ENCODE data around the gene LINGO1.

The LINGO1 gene

DNA sequence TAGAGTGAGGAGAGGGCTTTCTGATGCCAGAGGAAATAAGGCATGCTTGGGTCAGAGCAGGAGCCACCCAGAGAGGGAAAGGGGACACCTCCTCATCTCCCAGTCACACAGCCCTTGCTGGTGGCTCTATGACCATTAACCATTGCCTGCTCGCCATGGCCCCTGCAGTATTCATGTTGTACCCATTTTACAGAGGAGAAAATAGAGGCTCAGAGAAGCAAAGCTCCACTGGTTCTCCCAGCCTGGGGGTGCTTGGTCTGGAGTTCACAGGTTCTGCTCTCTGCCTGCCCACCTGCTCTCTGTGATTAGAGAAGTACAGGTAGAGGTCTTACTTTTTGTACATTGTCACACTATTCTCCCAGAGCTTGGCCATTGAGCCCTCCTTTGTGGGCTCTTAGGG, 56.2 kb downstream of the LINGO1 start:
- H3K4me3 Mint-ChIP-seq: no peak overlapping the region
- no peak for DNase-seq (ENCODE audit: low spot score)

DNA sequence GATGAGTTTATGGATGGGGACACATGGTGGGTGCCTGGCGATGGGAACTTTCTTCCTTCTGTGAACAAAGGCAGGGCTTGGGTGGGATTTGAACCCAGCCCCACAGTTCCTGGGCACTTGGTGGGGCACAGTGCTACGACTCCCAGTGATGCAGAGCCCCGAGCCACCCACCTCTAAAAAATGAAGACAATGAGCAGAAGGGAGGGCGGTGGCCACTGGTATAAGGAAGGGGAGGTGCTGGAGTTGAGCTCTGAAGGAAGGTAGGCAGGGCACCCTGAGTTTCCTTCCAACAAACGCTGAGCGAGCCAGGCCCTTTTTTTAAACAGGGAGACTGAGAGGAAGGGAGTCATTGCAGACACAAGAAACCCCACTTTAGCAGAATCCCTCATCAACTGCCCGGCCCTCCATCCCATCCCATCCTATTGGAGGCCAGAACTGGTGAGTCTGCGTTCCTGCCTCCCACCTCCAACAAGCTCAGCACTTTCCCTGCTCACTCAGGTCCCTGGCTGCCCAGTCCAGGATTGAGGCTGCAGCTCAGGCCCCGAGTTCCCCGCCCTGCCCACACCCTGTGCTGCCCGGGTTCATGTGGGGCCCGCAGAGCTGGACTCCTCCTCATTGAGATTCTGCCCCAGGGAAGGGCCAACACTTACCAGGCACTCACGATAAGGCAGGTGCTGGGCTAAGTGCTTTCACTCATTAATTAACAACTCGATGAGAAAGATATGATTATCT, 57.3 kb downstream of the LINGO1 start:
- no peak overlapping the region for H3K4me3 Mint-ChIP-seq
- H3K36me3 Mint-ChIP-seq (ENCODE audit: low read depth): no peaks in the 10 kb centered on the region
- H3K27me3 Mint-ChIP-seq (ENCODE audit: low read depth): no peaks in the 10 kb centered on the region
- no peak for DNase-seq (ENCODE audit: low spot score)
- no peaks in the 10 kb centered on the region for H3K9me3 Mint-ChIP-seq
- H3K4me1 Mint-ChIP-seq (ENCODE audit: low read depth): no peaks in the 10 kb centered on the region
- H3K27ac Mint-ChIP-seq: no peak overlapping the region

More for the DNA sequence above, 56.2 kb downstream of the LINGO1 start:
- Mint-ChIP-seq H3K27me3 (ENCODE audit: low read depth) (no peaks in the 10 kb centered on the region), H3K27ac (no peak overlapping the region), H3K4me1 (ENCODE audit: low read depth) (no peaks in the 10 kb centered on the region), H3K36me3 (ENCODE audit: low read depth) (no peaks in the 10 kb centered on the region), H3K9me3 (no peaks in the 10 kb centered on the region)

GRCh38 chr15:77574521-77575202, 58.0 kb downstream of the LINGO1 start:
- no peak for DNase-seq (ENCODE audit: low spot score)
- Mint-ChIP-seq H3K27me3 (ENCODE audit: low read depth) (no peaks in the 10 kb centered on the region), H3K4me3 (no peak overlapping the region), H3K9me3 (no peaks in the 10 kb centered on the region), H3K36me3 (ENCODE audit: low read depth) (no peaks in the 10 kb centered on the region), H3K4me1 (ENCODE audit: low read depth) (no peaks in the 10 kb centered on the region), H3K27ac (no peak overlapping the region)

GRCh38 chr15:77573802-77574201, 58.9 kb downstream of the LINGO1 start:
- H3K27ac Mint-ChIP-seq: no peak overlapping the region
- H3K4me3 Mint-ChIP-seq: no peak overlapping the region
- DNase-seq (ENCODE audit: low spot score): no peak
- no peaks in the 10 kb centered on the region for H3K36me3 Mint-ChIP-seq (ENCODE audit: low read depth)
- H3K4me1 Mint-ChIP-seq (ENCODE audit: low read depth): no peaks in the 10 kb centered on the region
- H3K27me3 Mint-ChIP-seq (ENCODE audit: low read depth): no peaks in the 10 kb centered on the region
- H3K9me3 Mint-ChIP-seq: no peaks in the 10 kb centered on the region

DNA sequence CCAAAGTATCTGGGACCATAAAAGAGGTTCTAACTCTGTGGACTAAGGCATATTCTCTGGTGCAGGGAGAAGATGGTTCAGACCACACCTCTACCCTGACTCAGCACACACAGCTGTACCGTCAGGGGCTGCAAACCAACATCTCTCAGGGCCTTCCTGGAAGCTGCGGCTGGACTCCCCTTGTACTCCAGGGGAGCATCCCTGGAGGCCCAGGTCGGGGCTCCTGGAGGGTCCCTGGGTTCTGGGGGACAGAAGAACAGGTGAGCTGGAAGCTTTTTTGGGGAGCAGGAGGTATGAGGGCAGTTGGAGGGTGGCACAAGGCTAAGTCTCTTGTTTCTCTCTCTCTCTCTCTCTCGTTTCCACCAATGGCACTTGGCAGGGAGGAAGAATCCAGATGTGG, 60.5 kb downstream of the LINGO1 start:
- H3K36me3 Mint-ChIP-seq (ENCODE audit: low read depth): no peaks in the 10 kb centered on the region
- no peak overlapping the region for H3K27ac Mint-ChIP-seq
- no peak for DNase-seq (ENCODE audit: low spot score)
- no peaks in the 10 kb centered on the region for H3K4me1 Mint-ChIP-seq (ENCODE audit: low read depth)
- H3K27me3 Mint-ChIP-seq (ENCODE audit: low read depth): no peaks in the 10 kb centered on the region
- no peak overlapping the region for H3K4me3 Mint-ChIP-seq
- H3K9me3 Mint-ChIP-seq: no peaks in the 10 kb centered on the region

- no peak overlapping the region for H3K4me3 Mint-ChIP-seq
- H3K27me3 Mint-ChIP-seq (ENCODE audit: low read depth): no peaks in the 10 kb centered on the region
- H3K4me1 Mint-ChIP-seq (ENCODE audit: low read depth): no peaks in the 10 kb centered on the region
- H3K27ac Mint-ChIP-seq: no peak overlapping the region
- H3K9me3 Mint-ChIP-seq: no peaks in the 10 kb centered on the region
- H3K36me3 Mint-ChIP-seq (ENCODE audit: low read depth): no peaks in the 10 kb centered on the region
- no peak for DNase-seq (ENCODE audit: low spot score)
Measured at GRCh38 chr15:77571741-77572140, 61.0 kb downstream of the LINGO1 start.

DNA sequence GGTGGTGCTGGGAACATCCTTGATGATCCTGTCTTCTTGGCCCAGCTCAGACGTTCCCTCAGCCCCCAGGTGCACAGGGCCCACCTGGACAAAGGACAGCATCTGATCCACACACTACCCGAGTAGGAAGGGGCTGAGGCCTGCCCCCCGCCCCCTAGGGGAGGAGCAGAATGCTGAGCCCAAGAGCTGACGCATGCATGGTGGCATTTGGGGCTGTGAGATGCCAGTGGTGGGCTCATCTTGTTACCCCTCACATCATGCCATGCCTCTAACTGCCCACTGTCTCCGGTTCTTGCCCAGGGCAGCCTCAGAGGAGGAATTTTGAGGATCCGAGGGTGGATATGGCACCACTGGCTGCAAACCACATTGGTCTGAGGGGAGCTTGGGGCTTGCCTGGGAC, 61.5 kb downstream of the LINGO1 start:
- H3K27me3 Mint-ChIP-seq (ENCODE audit: low read depth): no peaks in the 10 kb centered on the region
- no peak overlapping the region for H3K4me3 Mint-ChIP-seq
- H3K27ac Mint-ChIP-seq: no peak overlapping the region
- DNase-seq (ENCODE audit: low spot score): no peak
- no peaks in the 10 kb centered on the region for H3K9me3 Mint-ChIP-seq
- no peaks in the 10 kb centered on the region for H3K36me3 Mint-ChIP-seq (ENCODE audit: low read depth)
- no peaks in the 10 kb centered on the region for H3K4me1 Mint-ChIP-seq (ENCODE audit: low read depth)

DNA sequence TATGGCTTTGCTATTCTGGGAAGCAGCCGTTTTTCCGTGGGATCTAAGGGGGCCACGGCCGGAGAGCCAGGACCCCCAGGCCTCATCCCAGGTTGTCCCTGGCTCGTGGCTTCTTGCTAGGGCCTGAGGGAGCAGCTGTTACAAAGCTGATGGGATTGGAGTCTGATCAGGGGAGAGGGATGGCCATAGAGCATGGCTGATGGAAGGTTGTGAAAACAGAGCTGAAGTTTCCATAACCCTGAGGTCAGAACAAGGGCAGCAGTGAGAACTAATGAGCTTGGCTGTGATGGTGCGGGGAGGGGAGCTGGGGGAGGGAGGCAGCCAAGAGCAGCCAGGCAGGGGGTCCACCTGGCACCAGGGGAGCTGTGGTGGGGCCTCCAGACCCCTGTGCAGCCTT, 63.0 kb downstream of the LINGO1 start:
- Mint-ChIP-seq H3K36me3 (ENCODE audit: low read depth) (no peaks in the 10 kb centered on the region), H3K4me3 (no peak overlapping the region), H3K27me3 (ENCODE audit: low read depth) (no peaks in the 10 kb centered on the region), H3K9me3 (no peaks in the 10 kb centered on the region), H3K27ac (no peak overlapping the region), H3K4me1 (ENCODE audit: low read depth) (no peaks in the 10 kb centered on the region)
- no peak for DNase-seq (ENCODE audit: low spot score)

DNA sequence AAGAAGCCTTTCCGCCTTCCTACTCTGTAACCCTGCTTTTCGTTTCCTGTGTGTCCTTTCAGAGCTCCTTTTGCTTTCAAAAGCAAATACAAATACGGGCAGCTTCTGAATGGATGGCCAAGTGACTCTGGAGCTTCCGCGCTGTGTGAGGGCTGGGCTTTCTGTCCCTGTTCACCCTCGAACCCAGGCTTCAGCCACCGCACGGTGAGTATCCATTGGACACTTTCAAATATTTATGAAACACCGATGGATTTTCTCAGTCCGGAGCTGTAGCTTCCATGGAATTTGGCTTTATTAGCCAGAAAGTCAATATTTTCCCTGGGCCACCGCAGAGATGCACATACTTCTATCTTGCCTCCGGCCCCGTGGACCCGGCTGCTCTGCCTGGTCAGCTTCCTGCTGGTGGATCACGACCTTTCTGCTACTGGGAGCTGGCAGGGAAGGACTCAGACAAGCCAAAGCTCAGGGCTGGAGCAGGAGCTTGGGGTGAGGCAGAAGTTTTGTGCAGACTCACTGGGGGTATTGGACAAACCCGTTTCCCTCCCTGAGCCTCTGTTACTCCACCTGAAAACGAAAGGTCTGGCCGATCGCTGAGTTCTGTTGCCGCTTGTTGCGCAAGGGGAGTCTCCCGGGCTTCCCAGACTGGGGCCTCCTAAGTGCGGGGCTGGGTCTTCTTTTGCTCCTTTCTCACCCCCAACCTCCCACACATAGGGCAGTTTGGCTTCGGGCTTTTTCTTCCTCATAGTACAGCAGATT, 63.6 kb downstream of the LINGO1 start:
- no peak overlapping the region for H3K27ac Mint-ChIP-seq
- no peak for DNase-seq (ENCODE audit: low spot score)
- no peaks in the 10 kb centered on the region for H3K36me3 Mint-ChIP-seq (ENCODE audit: low read depth)
- H3K27me3 Mint-ChIP-seq (ENCODE audit: low read depth): no peaks in the 10 kb centered on the region
- H3K4me1 Mint-ChIP-seq (ENCODE audit: low read depth): no peaks in the 10 kb centered on the region
- H3K9me3 Mint-ChIP-seq: no peaks in the 10 kb centered on the region
- H3K4me3 Mint-ChIP-seq: no peak overlapping the region

- Mint-ChIP-seq H3K36me3 (ENCODE audit: low read depth) (no peaks in the 10 kb centered on the region), H3K27me3 (ENCODE audit: low read depth) (peaks cover 3% of the 10 kb centered on the region), H3K4me3 (no peak overlapping the region), H3K4me1 (ENCODE audit: low read depth) (no peaks in the 10 kb centered on the region), H3K9me3 (no peaks in the 10 kb centered on the region), H3K27ac (no peak overlapping the region)
- DNase-seq (ENCODE audit: low spot score): no peak
Measured at GRCh38 chr15:77568014-77568972, 64.4 kb downstream of the LINGO1 start.

DNA sequence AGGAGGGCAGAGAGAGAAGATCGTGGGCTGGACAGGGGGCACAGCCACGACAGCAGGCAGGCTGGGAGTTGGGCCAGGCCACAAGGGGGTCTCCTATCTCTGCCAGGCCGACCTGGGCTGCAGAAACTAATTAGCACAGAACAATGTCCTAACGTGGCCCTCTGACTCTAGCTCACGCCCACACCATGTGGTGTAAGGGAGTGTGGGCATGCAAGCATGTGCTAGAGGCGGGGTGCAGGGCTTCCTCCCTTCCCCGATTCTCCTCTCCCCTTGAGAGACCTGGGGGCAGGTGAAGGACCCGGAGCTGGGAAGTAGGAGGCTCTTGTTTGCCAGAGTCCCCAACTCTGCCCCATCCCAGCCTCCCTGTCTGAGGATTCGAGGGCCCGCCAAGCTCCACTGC, 65.5 kb downstream of the LINGO1 start:
- H3K9me3 Mint-ChIP-seq: no peaks in the 10 kb centered on the region
- H3K36me3 Mint-ChIP-seq (ENCODE audit: low read depth): no peaks in the 10 kb centered on the region
- peaks cover 3% of the 10 kb centered on the region for H3K27me3 Mint-ChIP-seq (ENCODE audit: low read depth)
- H3K4me1 Mint-ChIP-seq (ENCODE audit: low read depth): no peaks in the 10 kb centered on the region
- H3K27ac Mint-ChIP-seq: no peak overlapping the region
- DNase-seq (ENCODE audit: low spot score): no peak
- H3K4me3 Mint-ChIP-seq: no peak overlapping the region

GRCh38 chr15:77566092-77566491, 66.6 kb downstream of the LINGO1 start:
- H3K9me3 Mint-ChIP-seq: no peaks in the 10 kb centered on the region
- no peaks in the 10 kb centered on the region for H3K4me1 Mint-ChIP-seq (ENCODE audit: low read depth)
- H3K27ac Mint-ChIP-seq: no peak overlapping the region
- no peak for DNase-seq (ENCODE audit: low spot score)
- peaks cover 3% of the 10 kb centered on the region for H3K27me3 Mint-ChIP-seq (ENCODE audit: low read depth)
- no peak overlapping the region for H3K4me3 Mint-ChIP-seq
- no peaks in the 10 kb centered on the region for H3K36me3 Mint-ChIP-seq (ENCODE audit: low read depth)

DNA sequence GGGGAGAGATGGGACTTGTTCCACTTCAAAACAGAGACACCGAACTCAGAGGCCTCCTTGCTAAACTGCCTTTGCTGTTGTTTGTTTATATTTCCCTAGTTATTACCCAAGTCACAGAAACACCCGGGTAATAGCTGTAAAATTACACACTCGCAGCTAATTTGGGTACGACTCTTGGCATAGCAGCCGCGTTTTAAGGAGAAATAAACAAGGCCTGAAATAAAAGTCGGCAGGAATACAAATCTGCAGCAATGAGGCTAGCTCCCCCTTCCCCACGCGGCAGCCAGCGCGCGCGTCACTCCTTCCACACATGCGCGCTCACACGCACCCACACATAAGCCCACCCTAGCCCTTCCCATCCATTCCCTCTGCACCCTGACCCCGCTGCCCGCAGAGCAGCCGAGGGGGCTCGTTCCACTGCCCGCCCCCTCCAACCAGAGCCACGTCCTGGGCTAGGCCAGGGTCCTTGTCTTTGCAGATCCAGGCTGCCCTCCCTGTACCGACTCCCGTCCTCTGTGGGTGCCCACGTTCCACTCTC, 67.3 kb downstream of the LINGO1 start:
- H3K9me3 Mint-ChIP-seq: no peaks in the 10 kb centered on the region
- no peak for DNase-seq (ENCODE audit: low spot score)
- H3K27ac Mint-ChIP-seq: no peak overlapping the region
- no peak overlapping the region for H3K4me3 Mint-ChIP-seq
- H3K36me3 Mint-ChIP-seq (ENCODE audit: low read depth): no peaks in the 10 kb centered on the region
- H3K27me3 Mint-ChIP-seq (ENCODE audit: low read depth): peaks cover 3% of the 10 kb centered on the region
- no peaks in the 10 kb centered on the region for H3K4me1 Mint-ChIP-seq (ENCODE audit: low read depth)

Data from T-helper 2 cell treated with Interferon-gamma antibody and Interleukin-4, amounts not matched to agents 5 μg/mL and 100 μg/mL, for 36 hours (primary cell).